CD14-positive monocyte (primary cell): ENCODE results near the gene ITGA4. TPM values are rescaled to one million over a fixed set of nuclear protein-coding genes. Genes with fewer than 3 reads are reported as not detected.

ENCODE experiments used
- DNase-seq, 3 donors: peaks; one replicate each; pipeline ENCODE4 v3.0.0-alpha.2; 2011 to 2022
- H2AFZ ChIP-seq: 2 replicates; pipeline ENCODE4 v1.6.0; 2012; ENCODE audit warnings: mild to moderate bottlenecking, low read depth, low read length, inconsistent platforms; ENCODE audit not compliant: insufficient read depth, poor library complexity, severe bottlenecking
- H3K27ac ChIP-seq, 2 donors: 1 replicate in 1 of 2; 2 replicates in 1 of 2; pipeline ENCODE4 v1.5.1; 2012 to 2013; ENCODE audit warnings: low read length in 2 of 2, control low read depth in 1 of 2, inconsistent platforms in 1 of 2, low read depth in 1 of 2, mild to moderate bottlenecking in 1 of 2
- H3K27me3 ChIP-seq, 2 donors: one replicate each; pipeline versions ENCODE4 v1.6.0 to v1.6.1; 2011 to 2013; ENCODE audit warnings: low read length in 2 of 2; ENCODE audit not compliant: control insufficient read depth in 2 of 2, insufficient read depth in 2 of 2
- H3K36me3 ChIP-seq, 2 donors: replicated peaks in 1 of 2; 1 replicate in 1 of 2; 2 replicates in 1 of 2; pipeline versions ENCODE4 v1.5.1 to v1.6.1; 2012 to 2013; ENCODE audit warnings: low read length in 2 of 2, control low read depth in 1 of 2, inconsistent platforms in 1 of 2, mild to moderate bottlenecking in 1 of 2; ENCODE audit not compliant: insufficient read depth in 2 of 2, control insufficient read depth in 1 of 2
- H3K4me1 ChIP-seq, 2 donors: 1 replicate in 1 of 2; 2 replicates in 1 of 2; pipeline versions ENCODE4 v1.5.1 to v1.6.1; 2012 to 2013; ENCODE audit warnings: low read length in 2 of 2, control low read depth in 1 of 2, inconsistent platforms in 1 of 2, mild to moderate bottlenecking in 1 of 2, moderate library complexity in 1 of 2; ENCODE audit not compliant: insufficient read depth in 2 of 2, control insufficient read depth in 1 of 2
- H3K4me2 ChIP-seq: replicated peaks from 2 replicates; pipeline ENCODE3; 2012; ENCODE audit warnings: low read length, moderate library complexity, mild to moderate bottlenecking; ENCODE audit not compliant: poor library complexity, severe bottlenecking; ENCODE audit errors: extremely low read depth
- H3K4me3 ChIP-seq, 3 experiments: fragments of 200-600 bp in 1 of 3; sonication (generic) in 1 of 3; replicated peaks in 1 of 3; 1 replicate in 2 of 3; 2 replicates in 1 of 3; pipeline ENCODE4 v1.5.1; 2011 to 2013; ENCODE audit warnings: low read length in 3 of 3, mild to moderate bottlenecking in 3 of 3, control low read depth in 2 of 3, low read depth in 2 of 3, inconsistent platforms in 1 of 3, moderate library complexity in 1 of 3
- H3K79me2 ChIP-seq: 2 replicates; pipeline ENCODE4 v1.6.0; 2012; ENCODE audit warnings: mild to moderate bottlenecking, control low read depth, inconsistent platforms, low read length, moderate library complexity; ENCODE audit not compliant: insufficient read depth
- H3K9ac ChIP-seq: 2 replicates; pipeline ENCODE4 v1.6.0; 2017; ENCODE audit warnings: low read length, mild to moderate bottlenecking; ENCODE audit not compliant: insufficient read depth, poor library complexity, severe bottlenecking
- H3K9me3 ChIP-seq, 2 donors: replicated peaks in 1 of 2; 1 replicate in 1 of 2; 2 replicates in 1 of 2; pipeline versions ENCODE4 v1.5.1 to v1.6.1; 2012 to 2013; ENCODE audit warnings: low read length in 2 of 2, control low read depth in 1 of 2; ENCODE audit not compliant: control insufficient read depth in 1 of 2, insufficient read depth in 1 of 2
- H4K20me1 ChIP-seq: 2 replicates; pipeline ENCODE4 v1.6.0; 2012; ENCODE audit warnings: mild to moderate bottlenecking, low read length, control low read depth, moderate library complexity; ENCODE audit not compliant: insufficient read depth
- H3K27ac Mint-ChIP-seq, 7 donors: one replicate each; pipeline ENCODE4 v1.8.0; 2020; ENCODE audit warnings: mild to moderate bottlenecking in 7 of 7, mixed read lengths in 7 of 7, moderate library complexity in 6 of 7, inconsistent platforms in 2 of 7
- H3K27me3 Mint-ChIP-seq, 3 donors: one replicate each; pipeline ENCODE4 v1.8.0; 2021 to 2022; ENCODE audit warnings: low read depth in 3 of 3, mild to moderate bottlenecking in 3 of 3, mixed read lengths in 3 of 3, moderate library complexity in 3 of 3, inconsistent platforms in 1 of 3
- H3K36me3 Mint-ChIP-seq, 2 donors: one replicate each; pipeline ENCODE4 v1.8.0; 2020; ENCODE audit warnings: mixed read lengths in 2 of 2, inconsistent platforms in 1 of 2, mild to moderate bottlenecking in 1 of 2
- H3K4me1 Mint-ChIP-seq: one replicate; pipeline ENCODE4 v1.8.0; 2020; ENCODE audit warnings: mild to moderate bottlenecking, mixed read lengths
- H3K4me3 Mint-ChIP-seq, 2 donors: one replicate each; pipeline ENCODE4 v1.8.0; 2020; ENCODE audit warnings: mild to moderate bottlenecking in 2 of 2, mixed read lengths in 2 of 2, moderate library complexity in 1 of 2
- H3K9me3 Mint-ChIP-seq, 7 donors: one replicate each; pipeline ENCODE4 v1.8.0; 2020 to 2022; ENCODE audit warnings: mixed read lengths in 7 of 7, mild to moderate bottlenecking in 6 of 7, moderate library complexity in 6 of 7, inconsistent platforms in 2 of 7
- CTCF ChIP-seq: fragments of 200-600 bp; IDR thresholded peaks from one replicate; pipeline ENCODE4 v1.8.0; 2022; ENCODE audit warnings: antibody characterized with exemption, mild to moderate bottlenecking
- WGBS: methylation state at CpG from one replicate; pipeline ENCODE4 v1.1.5; 2013; ENCODE audit warnings: missing lambda C conversion rate; ENCODE audit not compliant: insufficient coverage; 5-methylcytosine and 5-hydroxymethylcytosine counted together
- intact Hi-C, 2 donors: fragments of 100-400 bp; cut with micrococcal nuclease; formaldehyde crosslinking; loops; one replicate each; pipeline versions ENCODE4 v1.15.0 to v1.15.1; 2023
- polyA plus RNA-seq, 3 donors: library from polyadenylated mRNA; depleted of rRNA in 1 of 3; unstranded in 2 of 3; stranded (reverse) in 1 of 3; fragments of 300-500 nt in 2 of 3; fragments of >200 nt in 1 of 3; fragmentation: Illumina TruSeq in 2 of 3; gene quantifications; 1 replicate in 2 of 3; 2 replicates in 1 of 3; pipeline ENCODE4 v1.2.3, GENCODE V29; 2012 to 2021

Gene ITGA4
- polyA plus RNA-seq, 3 donors = 66.1 to 97.3 (median 84.1) TPM

GRCh38 chr2:181462033-181462432 lies 4.8 kb downstream of the ITGA4 start:
- no peaks in the 10 kb centered on the region for H3K27me3 Mint-ChIP-seq
- no peak overlapping the region for H2AFZ ChIP-seq
- H3K27ac ChIP-seq = peak overlapping the region in 1 of 2 donors; percentile 28
- intact Hi-C loops = loop anchor here in 1 of 2 donors (10.0 kb wide), 2 partner anchors 357 to 387 kb away; no protein-coding TSS in a partner anchor
- peak overlapping the region in 1 of 7 donors; percentile 15 for H3K27ac Mint-ChIP-seq
- peaks cover 31 to 75% of the 10 kb centered on the region in 2 donors for H3K4me1 ChIP-seq
- no peaks in the 10 kb centered on the region for H3K27me3 ChIP-seq
- H3K9me3 Mint-ChIP-seq = no peaks in the 10 kb centered on the region
- TF ChIP-seq CTCF = no peak
- peaks cover 70% of the 10 kb centered on the region for H3K4me1 Mint-ChIP-seq
- DNase-seq = peak in 2 of 3 donors; percentile 12 to 23
- WGBS = no CpG with 5 or more reads among the region's 1 CpG
- H3K9ac ChIP-seq = no peak overlapping the region
- H3K4me2 ChIP-seq = peak overlapping the region; percentile 96
- H3K79me2 ChIP-seq = peaks cover 100% of the 10 kb centered on the region
- H3K4me3 ChIP-seq = peak overlapping the region; percentile 12 to 96 (median 31)
- H3K36me3 ChIP-seq = peaks cover 6 to 22% of the 10 kb centered on the region in 2 donors
- H4K20me1 ChIP-seq = peaks cover 80% of the 10 kb centered on the region
- H3K36me3 Mint-ChIP-seq = peaks cover 14 to 32% of the 10 kb centered on the region in 2 donors
- peak overlapping the region; percentile 20 to 64 for H3K4me3 Mint-ChIP-seq
- H3K9me3 ChIP-seq = no peaks in the 10 kb centered on the region

- TF ChIP-seq CTCF = no peak
- H2AFZ ChIP-seq = no peak overlapping the region
- H3K79me2 ChIP-seq = peaks cover 100% of the 10 kb centered on the region
- H3K4me1 Mint-ChIP-seq = peaks cover 69% of the 10 kb centered on the region
- H3K27me3 Mint-ChIP-seq = no peaks in the 10 kb centered on the region
- peaks cover 14 to 41% of the 10 kb centered on the region in 2 donors for H3K36me3 Mint-ChIP-seq
- intact Hi-C loops = loop anchor here in 1 of 2 donors (10.0 kb wide), 2 partner anchors 359 to 389 kb away; no protein-coding TSS in a partner anchor
- H3K4me3 ChIP-seq = no peak overlapping the region
- peak overlapping the region in 1 of 2 donors; percentile 31 for H3K4me3 Mint-ChIP-seq
- no peaks in the 10 kb centered on the region for H3K27me3 ChIP-seq
- H3K27ac ChIP-seq = peak overlapping the region in 1 of 2 donors; percentile 28
- H3K4me1 ChIP-seq = peaks cover 31 to 67% of the 10 kb centered on the region in 2 donors
- 80% methylated on average over 2 of the region's 3 CpGs for WGBS
- peaks cover 95% of the 10 kb centered on the region for H4K20me1 ChIP-seq
- peak overlapping the region in 3 of 7 donors; percentile 9 to 63 (median 54) for H3K27ac Mint-ChIP-seq
- no peaks in the 10 kb centered on the region for H3K9me3 Mint-ChIP-seq
- no peaks in the 10 kb centered on the region for H3K9me3 ChIP-seq
- no peak for DNase-seq
- no peak overlapping the region for H3K4me2 ChIP-seq
- no peak overlapping the region for H3K9ac ChIP-seq
- peaks cover 10 to 37% of the 10 kb centered on the region in 2 donors for H3K36me3 ChIP-seq
These were observed 6.4 kb downstream of the ITGA4 start for GRCh38 chr2:181463588-181463987.
